Nephron progenitor cell (in vitro differentiated cells): ENCODE data around the gene SSR2.

Source experiments
- DNase-seq: peaks from one replicate; pipeline ENCODE4 v3.0.0; 2021
- H3K27ac Mint-ChIP-seq: 2 replicates; pipeline ENCODE4 v1.8.0; 2021; ENCODE audit warnings: mild to moderate bottlenecking, moderate library complexity, mixed read lengths
- H3K27me3 Mint-ChIP-seq: 2 replicates; pipeline ENCODE4 v1.8.0; 2021; ENCODE audit warnings: mild to moderate bottlenecking, low read depth, mixed read lengths; ENCODE audit not compliant: poor library complexity
- H3K36me3 Mint-ChIP-seq: 2 replicates; pipeline ENCODE4 v1.8.0; 2021; ENCODE audit warnings: low read depth, mixed read lengths
- H3K4me1 Mint-ChIP-seq: 2 replicates; pipeline ENCODE4 v1.8.0; 2021; ENCODE audit warnings: mixed read lengths
- H3K4me3 Mint-ChIP-seq: 2 replicates; pipeline ENCODE4 v1.8.0; 2021; ENCODE audit warnings: mild to moderate bottlenecking, moderate library complexity, mixed read lengths
- H3K9me3 Mint-ChIP-seq: 2 replicates; pipeline ENCODE4 v1.8.0; 2021; ENCODE audit warnings: mild to moderate bottlenecking, moderate library complexity, mixed read lengths
- TF ChIP-seq, protein P1 (sequence below): fragments of 200-600 bp; sonication (generic); IDR thresholded peaks from 2 replicates; pipeline ENCODE4 v1.5.0; 2021; ENCODE audit warnings: antibody characterized with exemption

SSR2 gene

DNA sequence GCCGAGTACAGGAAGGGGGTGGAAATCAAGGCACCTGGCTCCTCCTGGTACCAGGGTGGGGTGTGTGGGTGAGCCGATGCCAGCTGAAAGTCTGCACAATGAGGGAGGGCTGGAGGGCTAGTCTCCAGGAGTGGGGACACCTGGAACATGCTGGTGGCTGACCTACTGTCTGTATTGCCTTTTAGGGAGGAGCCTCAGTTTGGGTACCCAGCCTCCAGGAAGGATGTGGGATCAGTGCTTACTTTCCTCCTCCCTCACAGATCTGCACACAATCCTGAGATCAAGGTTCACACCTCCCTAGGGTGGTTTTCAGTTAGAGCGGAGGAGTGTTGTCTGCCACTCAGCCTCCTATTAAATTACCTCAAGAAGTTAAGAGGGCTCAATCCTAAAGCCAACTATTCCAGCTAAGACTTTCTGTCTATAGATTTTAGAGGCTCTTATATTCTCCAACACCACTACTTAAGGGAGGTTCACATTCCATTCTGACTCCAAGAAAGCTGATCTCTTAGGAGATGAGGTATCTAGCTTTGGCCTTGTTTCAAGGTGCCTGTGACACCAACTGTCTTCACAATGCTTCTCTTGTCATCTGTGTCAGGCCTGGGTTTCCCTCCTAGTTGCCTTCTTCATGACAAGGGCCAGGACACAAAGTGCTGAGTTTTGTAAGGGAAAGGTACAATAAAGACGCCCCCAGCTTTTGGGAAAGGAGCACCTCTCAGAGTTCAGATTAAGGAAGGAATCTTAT lies 15.7 kb downstream of the SSR2 start:
- Mint-ChIP-seq H3K4me3 (no peak overlapping the region), H3K9me3 (no peaks in the 10 kb centered on the region), H3K27ac (peak overlapping the region; percentile 76), H3K4me1 (peaks cover 58% of the 10 kb centered on the region), H3K36me3 (peaks cover 23% of the 10 kb centered on the region), H3K27me3 (peaks cover 2% of the 10 kb centered on the region)
- DNase-seq = no peak
- TF ChIP-seq, protein P1, sequence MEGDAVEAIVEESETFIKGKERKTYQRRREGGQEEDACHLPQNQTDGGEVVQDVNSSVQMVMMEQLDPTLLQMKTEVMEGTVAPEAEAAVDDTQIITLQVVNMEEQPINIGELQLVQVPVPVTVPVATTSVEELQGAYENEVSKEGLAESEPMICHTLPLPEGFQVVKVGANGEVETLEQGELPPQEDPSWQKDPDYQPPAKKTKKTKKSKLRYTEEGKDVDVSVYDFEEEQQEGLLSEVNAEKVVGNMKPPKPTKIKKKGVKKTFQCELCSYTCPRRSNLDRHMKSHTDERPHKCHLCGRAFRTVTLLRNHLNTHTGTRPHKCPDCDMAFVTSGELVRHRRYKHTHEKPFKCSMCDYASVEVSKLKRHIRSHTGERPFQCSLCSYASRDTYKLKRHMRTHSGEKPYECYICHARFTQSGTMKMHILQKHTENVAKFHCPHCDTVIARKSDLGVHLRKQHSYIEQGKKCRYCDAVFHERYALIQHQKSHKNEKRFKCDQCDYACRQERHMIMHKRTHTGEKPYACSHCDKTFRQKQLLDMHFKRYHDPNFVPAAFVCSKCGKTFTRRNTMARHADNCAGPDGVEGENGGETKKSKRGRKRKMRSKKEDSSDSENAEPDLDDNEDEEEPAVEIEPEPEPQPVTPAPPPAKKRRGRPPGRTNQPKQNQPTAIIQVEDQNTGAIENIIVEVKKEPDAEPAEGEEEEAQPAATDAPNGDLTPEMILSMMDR = no peak

DNA sequence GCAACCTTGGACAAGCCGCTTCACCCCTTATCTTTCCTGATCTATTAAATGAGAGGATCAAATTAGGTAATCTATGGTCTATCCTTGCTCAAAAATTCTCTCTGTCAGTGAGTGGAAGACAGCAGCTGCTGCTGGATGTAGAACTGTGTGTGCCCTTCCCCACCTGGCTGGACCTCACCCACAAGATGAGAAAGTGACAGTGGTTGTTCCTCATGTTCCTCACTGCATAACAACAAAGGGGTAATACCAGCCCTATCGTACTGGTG lies 16.9 kb downstream of the SSR2 start:
- H3K9me3 Mint-ChIP-seq = no peaks in the 10 kb centered on the region
- H3K4me1 Mint-ChIP-seq = peaks cover 48% of the 10 kb centered on the region
- no peak overlapping the region for H3K4me3 Mint-ChIP-seq
- H3K27me3 Mint-ChIP-seq = peaks cover 2% of the 10 kb centered on the region
- TF ChIP-seq, protein P1 = no peak
- no peak for DNase-seq
- no peak overlapping the region for H3K27ac Mint-ChIP-seq
- peaks cover 15% of the 10 kb centered on the region for H3K36me3 Mint-ChIP-seq

DNA sequence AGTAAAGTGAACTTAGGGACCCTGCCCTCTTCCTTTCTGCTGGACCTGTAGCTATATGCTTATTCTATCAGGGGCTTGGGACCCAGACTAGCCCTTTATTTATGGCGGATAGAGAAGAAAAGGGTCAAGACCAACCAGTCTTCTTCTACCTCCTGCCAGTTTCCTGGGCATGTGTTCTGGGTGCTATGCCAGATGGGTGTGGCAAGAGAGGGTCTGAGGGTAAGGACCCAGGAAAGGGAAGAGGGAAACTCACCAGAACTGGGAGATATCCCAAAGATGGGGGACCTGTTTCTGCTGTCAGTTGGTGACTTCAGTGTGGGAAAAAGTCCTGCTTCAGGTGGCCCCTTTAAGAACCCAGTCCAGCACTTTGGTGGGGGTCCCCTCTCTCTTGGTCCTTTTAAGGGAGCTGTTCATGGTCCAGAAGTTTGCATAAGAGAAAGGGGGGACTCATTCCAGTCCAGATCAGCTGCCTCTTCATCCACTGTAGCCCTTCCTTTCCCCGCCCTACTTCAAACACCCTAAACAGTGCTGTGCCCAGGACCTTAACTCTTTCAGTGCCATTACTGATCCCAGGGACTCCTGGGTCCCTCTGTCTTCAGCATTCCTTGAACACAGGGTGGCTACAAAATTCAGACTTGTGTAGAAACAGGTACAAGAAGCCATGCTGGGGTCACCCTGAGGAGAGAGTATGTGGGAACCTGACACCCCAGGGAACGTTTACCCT lies 18.4 kb downstream of the SSR2 start:
- H3K4me1 Mint-ChIP-seq = peaks cover 41% of the 10 kb centered on the region
- H3K4me3 Mint-ChIP-seq = peak overlapping the region; percentile 31
- H3K27ac Mint-ChIP-seq = peak overlapping the region; percentile 85
- peaks cover 9% of the 10 kb centered on the region for H3K36me3 Mint-ChIP-seq
- peaks cover 2% of the 10 kb centered on the region for H3K27me3 Mint-ChIP-seq
- TF ChIP-seq, protein P1 = no peak
- no peaks in the 10 kb centered on the region for H3K9me3 Mint-ChIP-seq
- DNase-seq = no peak

DNA sequence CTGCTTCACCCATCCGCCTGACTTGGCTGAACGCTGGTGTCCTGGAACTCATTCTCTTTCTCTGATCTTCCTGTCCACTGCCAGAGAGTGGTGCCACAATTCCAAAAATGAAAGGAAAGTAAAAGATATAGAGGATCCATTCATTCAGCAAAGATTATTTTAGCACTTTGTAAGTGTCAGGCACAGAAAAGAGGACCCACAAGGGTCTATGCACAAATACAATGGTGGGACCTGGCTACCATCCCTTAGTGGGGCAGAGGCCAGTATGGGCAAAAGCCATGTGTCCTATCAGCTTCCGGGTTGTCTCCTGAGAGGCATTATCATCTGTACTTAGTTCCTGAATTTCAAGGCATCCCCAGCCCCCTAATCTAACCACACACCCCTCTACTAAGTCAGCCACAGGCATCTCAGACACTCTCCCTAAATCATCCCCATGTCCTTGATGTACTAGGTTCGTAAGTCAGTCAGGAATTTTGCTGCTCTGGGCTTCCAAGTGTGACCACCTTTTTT lies 19.0 kb downstream of the SSR2 start:
- Mint-ChIP-seq H3K27me3 (peaks cover 2% of the 10 kb centered on the region), H3K4me1 (peaks cover 37% of the 10 kb centered on the region)

DNA sequence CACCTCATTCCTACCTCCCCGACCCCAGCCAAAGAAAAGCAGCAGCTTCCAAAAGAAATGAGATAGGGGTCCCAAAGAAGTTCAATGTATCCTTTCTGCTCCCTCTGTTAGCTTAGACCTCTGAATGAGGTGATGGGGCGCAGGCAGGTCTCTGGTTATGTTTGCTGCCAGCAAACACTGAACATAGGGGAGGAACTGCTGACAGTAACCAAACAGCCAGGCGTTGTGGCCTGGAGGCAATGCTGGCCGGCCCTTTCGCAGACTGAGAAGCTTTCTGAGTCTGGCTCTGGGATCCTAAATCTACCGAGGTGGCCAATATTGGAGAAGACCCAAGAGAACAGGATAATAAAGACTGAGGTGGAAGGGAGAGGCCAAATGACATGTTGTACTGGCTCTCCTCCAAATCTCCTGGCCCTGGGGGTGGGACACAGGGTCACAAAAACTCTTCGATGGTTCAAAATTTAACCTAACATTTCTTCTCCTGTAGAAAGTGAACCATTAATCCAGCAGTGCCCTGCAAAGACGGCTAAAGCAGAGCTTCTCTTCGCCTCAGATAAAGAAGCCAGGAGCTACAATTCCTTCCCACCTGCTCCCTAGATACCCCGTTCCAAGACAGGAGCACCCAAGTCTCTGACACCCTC lies 19.6 kb downstream of the SSR2 start:
- no peaks in the 10 kb centered on the region for H3K36me3 Mint-ChIP-seq
- TF ChIP-seq, protein P1 = no peak
- DNase-seq = no peak
- peak overlapping the region; percentile 85 for H3K27ac Mint-ChIP-seq
- H3K27me3 Mint-ChIP-seq = peaks cover 2% of the 10 kb centered on the region
- no peaks in the 10 kb centered on the region for H3K9me3 Mint-ChIP-seq
- no peak overlapping the region for H3K4me3 Mint-ChIP-seq
- peaks cover 40% of the 10 kb centered on the region for H3K4me1 Mint-ChIP-seq

More for the DNA sequence above, 19.0 kb downstream of the SSR2 start:
- no peak overlapping the region for H3K4me3 Mint-ChIP-seq
- no peaks in the 10 kb centered on the region for H3K9me3 Mint-ChIP-seq
- DNase-seq = no peak
- TF ChIP-seq, protein P1 = no peak
- H3K27ac Mint-ChIP-seq = peak overlapping the region; percentile 64
- H3K36me3 Mint-ChIP-seq = peaks cover 3% of the 10 kb centered on the region
